ENCODE measurements around the gene C6. TPM values are rescaled to one million over a fixed set of nuclear protein-coding genes. Genes with fewer than 3 reads are reported as not detected.

C6 gene
- polyA plus RNA-seq, 1 experiment: 0.22 TPM

- DNase-seq (ENCODE audit: low read depth, low spot score): no peak
- ChIA-PET CTCF (interaction anchor here (1.4 kb wide), 1 partner anchor 298 kb away, joined by 6 read pairs; no protein-coding TSS in a partner anchor), POLR2A (no interaction called here)
Measured at GRCh38 chr5:41203033-41203432, 10.3 kb downstream of the C6 start.

DNA sequence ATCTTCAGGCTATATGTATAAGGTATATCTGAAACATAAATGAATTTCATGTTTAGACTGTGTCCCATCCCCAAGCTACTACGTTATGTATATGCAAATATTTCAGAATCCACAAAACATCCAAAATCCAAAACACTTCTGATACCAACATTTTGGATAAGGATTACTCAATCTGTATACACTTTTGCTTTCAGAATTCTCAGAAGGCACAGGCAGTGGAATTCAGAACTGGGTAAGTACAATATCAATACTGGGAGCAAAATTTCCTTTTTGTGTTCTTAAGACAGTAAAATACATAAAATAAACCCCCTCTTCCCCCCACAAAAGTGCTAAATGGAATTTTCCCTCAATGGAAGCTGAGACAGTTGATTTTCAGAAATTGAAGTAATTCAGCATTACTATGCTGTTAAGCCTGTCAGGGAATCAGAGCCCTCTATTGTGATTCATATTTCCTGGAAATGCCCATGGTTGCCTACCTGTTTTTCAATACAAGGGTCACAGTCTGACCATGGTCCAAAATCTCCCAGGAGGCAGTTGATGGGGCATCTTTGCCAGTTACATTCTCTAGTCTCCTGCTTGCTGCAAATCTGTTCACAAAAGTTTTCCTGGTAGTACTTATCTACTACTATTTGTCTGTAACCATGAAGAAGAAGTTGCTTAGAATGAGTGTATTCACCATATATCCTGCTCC is 12.1 kb downstream of the C6 start:
- CTCF ChIA-PET: interaction anchor here (1.0 kb wide), 1 partner anchor 10 kb away, joined by 3 read pairs; no protein-coding TSS in a partner anchor
- Histone ChIP-seq H3K27ac (ENCODE audit: low read depth, low read length) (no peak overlapping the region), H3K4me3 (ENCODE audit: low read depth, low read length) (no peak overlapping the region), H3K9me3 (ENCODE audit: control insufficient read depth, insufficient read depth, low read length) (peaks cover 9% of the 10 kb centered on the region), H3K27me3 (ENCODE audit: control insufficient read depth, insufficient read depth, low read length) (no peaks in the 10 kb centered on the region)
- DNase-seq (ENCODE audit: low read depth, low spot score): no peak
- TF ChIP-seq CTCF (IDR thresholded peaks at IDR 0.05; ENCODE audit: low read depth, low read length): no peak
- POLR2A ChIA-PET: no interaction called here

More at GRCh38 chr5:41203033-41203432, 10.3 kb downstream of the C6 start:
- no peak for TF ChIP-seq CTCF (IDR thresholded peaks at IDR 0.05; ENCODE audit: low read depth, low read length)
- Histone ChIP-seq H3K27ac (ENCODE audit: low read depth, low read length) (no peak overlapping the region), H3K4me3 (ENCODE audit: low read depth, low read length) (no peak overlapping the region), H3K9me3 (ENCODE audit: control insufficient read depth, insufficient read depth, low read length) (peaks cover 9% of the 10 kb centered on the region), H3K27me3 (ENCODE audit: control insufficient read depth, insufficient read depth, low read length) (no peaks in the 10 kb centered on the region)

DNA sequence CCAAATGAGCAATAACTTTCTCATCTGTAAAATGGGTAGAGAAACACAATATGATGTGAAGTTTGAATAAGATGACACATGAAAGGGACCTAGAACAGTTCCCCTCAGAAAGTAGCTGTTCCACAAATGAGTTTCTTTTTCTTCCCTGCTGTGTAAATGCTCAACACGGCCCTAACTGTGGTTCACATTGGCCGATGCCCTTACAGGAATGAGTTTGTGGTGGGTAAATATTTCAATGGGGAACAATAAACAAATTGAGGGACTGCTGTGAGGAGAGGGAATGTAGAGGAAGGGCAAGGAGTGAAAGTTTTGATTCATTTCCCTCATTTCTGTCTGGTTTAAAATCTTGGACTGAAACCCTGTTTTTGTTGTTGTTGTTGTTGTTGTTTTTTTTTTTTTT is 12.8 kb downstream of the C6 start:
- Histone ChIP-seq H3K4me3 (ENCODE audit: low read depth, low read length) (no peak overlapping the region), H3K9me3 (ENCODE audit: control insufficient read depth, insufficient read depth, low read length) (peaks cover 5% of the 10 kb centered on the region), H3K27me3 (ENCODE audit: control insufficient read depth, insufficient read depth, low read length) (no peaks in the 10 kb centered on the region), H3K27ac (ENCODE audit: low read depth, low read length) (no peak overlapping the region)
- no peak for TF ChIP-seq CTCF (IDR thresholded peaks at IDR 0.05; ENCODE audit: low read depth, low read length)
- ChIA-PET CTCF (no interaction called here), POLR2A (no interaction called here)
- DNase-seq (ENCODE audit: low read depth, low spot score): no peak

DNA sequence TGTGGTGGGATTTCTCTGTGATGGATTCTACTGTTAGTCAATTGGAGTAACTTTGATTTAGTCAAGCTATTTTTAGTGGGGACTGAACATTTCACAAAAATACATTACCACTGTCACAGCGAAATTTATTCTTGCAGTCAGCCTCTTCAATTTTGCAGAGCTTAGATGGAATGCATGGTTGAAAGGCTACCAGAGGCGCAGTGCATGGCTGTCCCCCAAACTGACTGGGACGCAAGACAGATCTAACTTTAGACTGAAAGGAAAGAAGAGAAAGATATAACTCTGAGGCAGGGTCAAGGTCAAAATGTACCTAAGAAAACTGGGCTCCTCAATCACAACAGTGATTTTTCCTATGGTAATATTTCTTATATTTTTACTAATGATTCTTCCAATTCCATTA is 13.7 kb downstream of the C6 start:
- no peaks in the 10 kb centered on the region for H3K27me3 ChIP-seq (ENCODE audit: control insufficient read depth, insufficient read depth, low read length)
- POLR2A ChIA-PET: no interaction called here
- no peaks in the 10 kb centered on the region for H3K9me3 ChIP-seq (ENCODE audit: control insufficient read depth, insufficient read depth, low read length)
- no peak for DNase-seq (ENCODE audit: low read depth, low spot score)
- no peak overlapping the region for H3K4me3 ChIP-seq (ENCODE audit: low read depth, low read length)
- CTCF ChIA-PET: no interaction called here
- H3K27ac ChIP-seq (ENCODE audit: low read depth, low read length): no peak overlapping the region
- TF ChIP-seq CTCF (IDR thresholded peaks at IDR 0.05; ENCODE audit: low read depth, low read length): no peak

- no peak for DNase-seq (ENCODE audit: low read depth, low spot score)
Measured at GRCh38 chr5:41196197-41196596, 17.1 kb downstream of the C6 start.

More at GRCh38 chr5:41196197-41196596, 17.1 kb downstream of the C6 start:
- Histone ChIP-seq H3K27me3 (ENCODE audit: control insufficient read depth, insufficient read depth, low read length) (no peaks in the 10 kb centered on the region), H3K27ac (ENCODE audit: low read depth, low read length) (no peak overlapping the region), H3K4me3 (ENCODE audit: low read depth, low read length) (no peak overlapping the region), H3K9me3 (ENCODE audit: control insufficient read depth, insufficient read depth, low read length) (no peaks in the 10 kb centered on the region)
- ChIA-PET CTCF (no interaction called here), POLR2A (no interaction called here)
- no peak for TF ChIP-seq CTCF (IDR thresholded peaks at IDR 0.05; ENCODE audit: low read depth, low read length)

All from AG04450 (cell line).